GM19099 (cell line): ENCODE measurements around the gene MB.

Experiments used
- POLR2A ChIP-seq: IDR thresholded peaks from 3 replicates; pipeline ENCODE4 v1.6.1; 2011; ENCODE audit warnings: low read depth; ENCODE audit not compliant: insufficient read length; ENCODE audit errors: extremely low read depth

Gene MB

GRCh38 chr22:35627267-35628041 lies 10.3 kb upstream of the MB start:
- TF ChIP-seq POLR2A = no peak

DNA sequence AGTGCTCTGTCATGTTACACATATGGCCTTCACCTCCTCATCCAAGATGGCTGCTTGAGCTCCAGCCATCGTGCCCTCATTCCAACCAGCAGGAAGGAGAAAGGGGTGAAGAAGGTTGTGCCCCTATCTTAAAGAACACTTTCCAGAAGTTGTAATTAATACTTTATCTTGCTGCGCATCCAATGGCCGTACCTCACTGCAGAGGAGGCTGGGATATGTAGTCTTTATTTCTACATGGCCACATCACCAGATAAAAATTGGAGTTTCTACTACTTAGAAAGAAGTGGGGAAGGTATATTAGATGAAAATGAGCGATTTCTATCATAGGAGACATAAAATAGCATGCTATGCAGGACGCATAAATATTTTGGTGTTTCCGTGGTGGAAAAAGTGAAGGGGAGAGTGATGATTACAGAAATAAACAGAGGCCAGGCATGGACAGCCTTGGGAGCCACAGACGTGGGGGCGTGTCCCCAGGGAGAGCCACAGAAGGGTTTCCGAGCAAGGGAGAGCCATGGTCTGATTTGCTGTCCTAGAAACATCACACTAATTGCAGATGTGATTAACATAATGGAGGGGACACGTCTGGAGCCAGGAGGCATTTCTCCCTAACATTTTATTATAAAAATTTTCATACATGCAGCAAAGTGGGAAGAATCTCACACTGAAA lies 8.8 kb upstream of the MB start:
- TF ChIP-seq POLR2A = no peak

GRCh38 chr22:35624547-35624946 lies 7.4 kb upstream of the MB start:
- TF ChIP-seq POLR2A = no peak

DNA sequence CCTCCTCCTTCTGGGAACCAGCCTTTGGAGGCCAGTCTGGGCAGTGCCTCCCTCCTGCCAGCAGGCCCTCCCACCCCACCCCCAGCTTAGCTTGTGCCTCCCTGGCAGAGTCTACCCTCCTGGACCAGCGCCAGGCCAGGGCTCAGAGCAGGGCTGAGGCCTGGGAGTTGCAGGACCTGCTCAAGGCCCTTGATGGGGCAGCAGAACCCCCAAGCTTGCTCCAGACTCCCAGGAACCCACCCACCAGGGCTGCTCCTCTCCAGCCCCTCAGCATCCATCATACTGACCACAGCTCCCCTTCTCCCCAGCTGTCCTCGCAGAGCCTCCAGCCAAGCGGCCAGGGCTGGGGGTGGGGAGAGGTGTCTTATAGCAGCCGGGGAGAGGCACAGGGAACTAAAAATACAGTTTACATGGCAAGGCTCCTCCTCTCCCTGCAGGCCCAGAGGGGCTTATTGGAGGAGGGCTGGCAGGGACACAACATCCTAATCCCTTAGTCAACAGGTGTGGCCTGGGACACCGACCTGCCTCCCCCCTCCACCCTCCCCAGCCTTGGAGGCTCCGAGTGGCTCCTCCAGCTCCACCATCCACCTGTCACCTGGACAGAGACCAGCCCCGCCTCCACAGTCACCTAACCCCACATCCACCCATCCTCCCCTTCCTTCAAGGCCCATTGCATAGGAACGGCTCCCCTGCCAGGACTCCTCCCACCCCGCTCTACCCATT lies 5.2 kb upstream of the MB start:
- no peak for TF ChIP-seq POLR2A

DNA sequence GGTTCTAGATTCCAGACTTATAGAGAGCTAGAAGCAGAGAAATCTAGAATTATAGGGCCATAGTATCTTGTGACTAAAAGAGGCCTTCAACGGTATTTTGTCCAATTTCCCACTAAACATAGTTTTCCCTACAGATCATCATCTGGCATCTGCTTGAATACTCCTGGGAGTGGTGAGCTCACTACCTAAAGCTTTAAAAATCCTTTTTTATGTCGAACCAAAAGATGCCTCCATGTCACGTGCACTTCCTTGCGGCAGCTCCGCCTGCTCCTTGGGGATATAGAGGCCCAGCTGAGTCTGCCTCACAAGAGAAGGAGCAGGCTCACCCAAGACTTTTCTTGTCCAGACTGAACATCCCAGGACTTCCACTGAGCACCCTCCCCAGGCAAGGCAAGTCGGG lies 4.3 kb upstream of the MB start:
- no peak for TF ChIP-seq POLR2A

DNA sequence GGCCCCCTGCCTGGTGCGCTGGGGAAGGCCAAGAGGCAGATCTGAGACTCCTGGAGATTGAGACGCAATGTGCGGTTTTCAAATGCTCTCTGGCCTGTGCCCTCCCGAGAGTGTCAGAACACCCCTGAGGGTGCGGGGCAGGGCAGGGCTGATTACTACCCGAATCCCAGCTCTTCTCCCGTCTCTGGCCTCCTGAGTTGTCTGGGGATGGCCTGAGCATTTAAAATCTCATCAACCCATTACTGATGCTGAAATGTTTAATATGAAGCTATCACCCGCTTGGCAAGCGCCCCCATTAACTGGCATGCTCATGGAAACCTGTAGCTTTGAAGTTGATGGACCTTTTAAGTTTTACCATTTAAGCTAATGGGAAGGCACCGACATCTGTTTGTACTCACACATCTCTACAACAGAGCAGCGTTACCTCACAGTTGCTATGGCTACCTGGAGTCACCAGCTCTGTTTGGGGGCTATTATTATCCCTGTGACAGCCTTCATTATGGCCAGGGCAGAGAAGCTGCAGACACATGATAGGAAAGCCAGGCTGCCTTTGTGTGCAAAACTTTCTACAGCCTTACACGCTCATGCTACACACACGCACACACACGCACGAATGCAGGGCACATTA lies 3.6 kb upstream of the MB start:
- no peak for TF ChIP-seq POLR2A

DNA sequence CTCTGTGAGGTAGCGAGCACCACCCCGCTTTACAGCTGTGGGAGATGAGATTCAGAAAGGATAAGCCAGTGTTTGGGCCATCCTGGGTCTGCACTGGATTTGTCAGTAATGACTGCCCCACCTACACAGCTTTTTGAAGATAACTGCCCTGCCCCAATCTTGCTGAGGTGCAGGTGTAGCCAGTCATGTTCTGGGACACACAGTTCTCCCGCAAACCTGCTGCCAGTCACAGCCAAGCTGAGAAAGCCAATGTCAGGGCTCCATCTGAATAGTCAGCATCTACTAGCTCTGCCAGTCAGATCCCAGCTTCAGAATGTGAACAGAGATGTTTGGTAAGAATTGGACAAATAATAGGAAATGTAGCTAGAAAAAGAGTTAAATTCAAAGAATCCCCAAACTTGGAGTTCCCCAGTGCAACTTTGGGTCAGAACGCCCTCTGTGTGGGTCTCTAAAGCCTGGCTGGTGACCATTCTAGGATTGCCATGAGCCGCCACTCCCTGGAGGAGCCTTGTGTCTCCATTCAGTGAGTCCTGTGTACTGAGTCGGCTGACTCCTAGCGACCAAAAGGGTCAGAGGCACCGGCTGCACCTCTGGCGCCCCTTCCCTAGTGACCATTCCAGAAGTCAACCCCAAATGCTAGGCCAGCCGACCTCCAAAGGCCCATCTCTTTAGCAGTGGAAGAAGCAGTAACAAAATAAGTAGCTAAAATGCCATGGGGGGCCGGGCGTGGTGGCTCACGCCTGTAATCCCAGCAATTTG lies 2.4 kb upstream of the MB start:
- TF ChIP-seq POLR2A = no peak

- no peak for TF ChIP-seq POLR2A
Measured at GRCh38 chr22:35618427-35619223, 1.5 kb upstream of the MB start.

- no peak for TF ChIP-seq POLR2A
Measured at GRCh38 chr22:35616043-35616442, 1.1 kb downstream of the MB start.

DNA sequence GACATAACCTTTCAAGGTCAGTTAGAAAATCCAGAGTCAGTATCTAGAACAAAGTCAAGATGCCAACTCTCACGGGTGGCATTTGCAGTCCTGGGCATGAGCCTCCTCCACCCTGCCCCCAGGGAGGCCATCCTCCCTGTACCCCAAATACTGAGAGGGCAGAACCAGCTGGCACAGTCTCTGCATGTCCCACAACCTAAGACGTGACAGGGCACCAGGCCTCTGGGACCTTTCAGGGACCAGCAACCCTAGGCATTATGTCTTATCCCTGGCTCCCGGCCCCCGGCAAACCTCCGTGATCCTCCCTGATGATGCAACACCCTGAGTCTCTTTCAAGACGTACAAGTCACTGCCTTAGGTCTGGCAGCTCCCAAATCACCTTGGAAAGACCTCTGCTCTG lies 2.0 kb downstream of the MB start:
- no peak for TF ChIP-seq POLR2A

DNA sequence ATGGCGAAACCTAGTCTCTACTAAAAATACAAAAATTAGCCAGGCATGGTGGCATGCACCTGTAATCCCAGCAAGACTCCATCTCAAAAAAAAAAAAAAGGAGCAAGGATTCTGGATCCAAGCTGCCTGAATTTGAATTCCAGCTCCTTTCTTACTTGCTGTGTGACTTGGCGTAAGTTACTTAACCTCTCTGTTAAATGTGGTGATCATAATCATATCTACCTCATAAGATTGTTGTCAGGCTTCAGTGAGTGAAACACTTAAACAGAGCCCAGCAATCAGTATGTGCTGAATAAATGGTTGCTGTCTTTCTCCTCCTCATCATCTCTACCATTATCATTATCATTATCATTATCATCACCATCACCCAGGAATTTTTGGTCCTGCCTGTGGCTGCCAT lies 2.7 kb downstream of the MB start:
- no peak for TF ChIP-seq POLR2A

DNA sequence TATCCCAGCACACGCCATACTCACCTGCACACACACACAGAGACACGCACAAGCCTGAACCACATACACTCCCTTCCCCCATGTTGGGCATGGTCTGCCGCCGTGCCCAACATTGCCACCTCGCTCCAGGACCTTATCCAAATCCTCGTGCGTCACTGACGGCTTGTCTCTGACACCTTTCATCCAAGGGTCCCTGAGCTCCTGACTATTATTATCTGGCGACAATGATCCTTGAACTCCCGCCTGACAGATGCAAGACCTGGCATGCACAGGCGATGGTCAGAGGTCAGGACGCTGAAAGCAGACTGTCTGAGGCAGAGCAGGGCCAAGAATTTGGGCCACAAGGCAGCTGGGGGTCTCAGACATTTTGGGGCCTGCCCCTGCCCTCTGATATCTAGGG lies 4.2 kb downstream of the MB start:
- no peak for TF ChIP-seq POLR2A

GRCh38 chr22:35611891-35612576 lies 5.1 kb downstream of the MB start:
- TF ChIP-seq POLR2A = no peak
